SK-N-SH (cell line): ENCODE data around the gene RNFT1. TPM values are rescaled to one million over a fixed set of nuclear protein-coding genes. Genes with fewer than 3 reads are reported as not detected.
"Not testable (repeated sequence)": the region's sequence is repeated elsewhere in the genome, so short reads cannot be mapped to it uniquely, and the experiment has no call there.

Experiments
- CTCF ChIA-PET: fragments of 300-600, 350-600 bp; formaldehyde crosslinking; extraction: SDS; loops from one replicate; lab custom pipeline; 2021; lab: Yijun Ruan, JAX
- POLR2A ChIA-PET: fragments of 350-600 bp; sonication (Branson Sonifier 250); formaldehyde crosslinking; extraction: SDS; loops from one replicate; lab custom pipeline; 2020; ENCODE audit warnings: antibody characterized with exemption, inconsistent platforms; lab: Yijun Ruan, JAX
- DNase-seq: peaks from one replicate; pipeline ENCODE4 v3.0.0; 2012
- H2AFZ ChIP-seq: fragments of 200-600 bp; sonication (generic); 2 replicates; pipeline ENCODE4 v1.8.1; 2016; ENCODE audit warnings: antibody characterized with exemption, mild to moderate bottlenecking, low read depth
- H3F3A ChIP-seq: fragments of 200-600 bp; sonication (generic); replicated peaks from 2 replicates; pipeline ENCODE3; 2016; ENCODE audit warnings: antibody characterized with exemption, mild to moderate bottlenecking; ENCODE audit not compliant: insufficient read depth
- H3K27ac ChIP-seq, 2 experiments: fragments of 200-500 bp in 1 of 2; fragments of 200-600 bp in 1 of 2; sonication (Bioruptor generic) in 1 of 2; sonication (generic), shearing (Covaris generic) in 1 of 2; 2 replicates each; pipeline versions ENCODE4 v1.5.1 to v1.6.1; 2014 to 2016; ENCODE audit warnings: low read depth in 2 of 2, inconsistent platforms in 1 of 2, low read length in 1 of 2, mild to moderate bottlenecking in 1 of 2, mixed read lengths in 1 of 2
- H3K27me3 ChIP-seq: fragments of 200-600 bp; sonication (generic), shearing (Covaris generic); 2 replicates; pipeline ENCODE4 v1.6.1; 2016; ENCODE audit warnings: mixed run types; ENCODE audit not compliant: insufficient read depth
- H3K36me3 ChIP-seq, 2 experiments: fragments of 200-500 bp in 1 of 2; fragments of 200-600 bp in 1 of 2; sonication (Bioruptor generic) in 1 of 2; sonication (generic) in 1 of 2; replicated peaks in 1 of 2; 2 replicates each; pipeline versions ENCODE3 to v1.5.1; 2014 to 2016; ENCODE audit warnings: low read length in 1 of 2, mild to moderate bottlenecking in 1 of 2; ENCODE audit not compliant: insufficient read depth in 2 of 2, control insufficient read depth in 1 of 2
- H3K4me1 ChIP-seq, 2 experiments: fragments of 200-500 bp in 1 of 2; fragments of 200-600 bp in 1 of 2; sonication (Bioruptor generic) in 1 of 2; sonication (generic), shearing (Covaris generic) in 1 of 2; 2 replicates each; pipeline versions ENCODE4 v1.5.1 to v1.6.1; 2014 to 2016; ENCODE audit warnings: low read depth in 1 of 2, low read length in 1 of 2, mixed run types in 1 of 2; ENCODE audit not compliant: insufficient read depth in 2 of 2, control insufficient read depth in 1 of 2
- H3K4me2 ChIP-seq: fragments of 200-600 bp; sonication (generic), shearing (Covaris generic); 2 replicates; pipeline ENCODE4 v1.6.1; 2017; ENCODE audit warnings: mixed run types
- H3K4me3 ChIP-seq, 2 experiments: fragments of 200-500 bp in 1 of 2; fragments of 200-600 bp in 1 of 2; sonication (Bioruptor generic) in 1 of 2; sonication (generic), shearing (Covaris generic) in 1 of 2; 2 replicates each; pipeline versions ENCODE4 v1.5.1 to v1.8.1; 2014 to 2016; ENCODE audit warnings: low read depth in 2 of 2, inconsistent platforms in 1 of 2, low read length in 1 of 2, mild to moderate bottlenecking in 1 of 2, mixed read lengths in 1 of 2, moderate library complexity in 1 of 2
- H3K79me2 ChIP-seq: fragments of 200-600 bp; sonication (generic); 2 replicates; pipeline ENCODE4 v1.8.1; 2017; ENCODE audit warnings: mild to moderate bottlenecking; ENCODE audit not compliant: insufficient read depth
- H3K9ac ChIP-seq: fragments of 200-600 bp; sonication (generic); 2 replicates; pipeline ENCODE4 v1.6.1; 2017; ENCODE audit warnings: mixed run types
- H3K9me2 ChIP-seq: fragments of 200-600 bp; sonication (generic); 2 replicates; pipeline ENCODE4 v1.6.1; 2017; ENCODE audit warnings: mixed run types
- H3K9me3 ChIP-seq: fragments of 200-600 bp; sonication (generic); 2 replicates; pipeline ENCODE4 v1.6.1; 2017; ENCODE audit warnings: mixed run types, mild to moderate bottlenecking, moderate library complexity
- H4K20me1 ChIP-seq: fragments of 200-600 bp; sonication (generic); 2 replicates; pipeline ENCODE4 v1.6.1; 2017; ENCODE audit warnings: mild to moderate bottlenecking, mixed run types; ENCODE audit not compliant: insufficient read depth
- ELF1 ChIP-seq: IDR thresholded peaks from 2 replicates; pipeline ENCODE4 v1.4.0; 2012
- FOSL2 ChIP-seq: IDR thresholded peaks from 2 replicates; pipeline ENCODE4 v1.4.0; 2012; ENCODE audit warnings: low read depth, mild to moderate bottlenecking, moderate library complexity, borderline replicate concordance
- GATA2 ChIP-seq: sonication (generic); formaldehyde crosslinking; IDR thresholded peaks from 2 replicates; pipeline ENCODE4 v1.5.0; 2020; ENCODE audit warnings: mild to moderate bottlenecking, missing genetic modification reagents
- MAX ChIP-seq: IDR thresholded peaks from 2 replicates; pipeline ENCODE4 v1.4.0; 2012; ENCODE audit warnings: low read depth
- MEF2A ChIP-seq: IDR thresholded peaks from 2 replicates; pipeline ENCODE4 v1.4.0; 2012; ENCODE audit warnings: low read depth, borderline replicate concordance
- MXI1 ChIP-seq: IDR thresholded peaks from 2 replicates; pipeline ENCODE4 v1.6.1; 2012; ENCODE audit warnings: mild to moderate bottlenecking, low read depth, low read length, improper control_type of control experiment
- RAD21 ChIP-seq: IDR thresholded peaks from 2 replicates; pipeline ENCODE4 v1.6.1; 2012; ENCODE audit warnings: mild to moderate bottlenecking, low read length
- REST ChIP-seq: IDR thresholded peaks from 2 replicates; pipeline ENCODE4 v1.6.1; 2012; ENCODE audit warnings: mild to moderate bottlenecking, low read depth, low read length, moderate library complexity
- RFX5 ChIP-seq: IDR thresholded peaks from 2 replicates; pipeline ENCODE4 v1.6.1; 2012; ENCODE audit warnings: mild to moderate bottlenecking, improper control_type of control experiment, low read length
- RXRA ChIP-seq: IDR thresholded peaks from 2 replicates; pipeline ENCODE4 v1.4.0; 2012; ENCODE audit warnings: low read depth, mild to moderate bottlenecking, borderline replicate concordance
- SMC3 ChIP-seq: IDR thresholded peaks from 2 replicates; pipeline ENCODE4 v1.6.1; 2012; ENCODE audit warnings: low read depth, low read length, improper control_type of control experiment
- TEAD4 ChIP-seq: IDR thresholded peaks from 2 replicates; pipeline ENCODE4 v1.4.0; 2012; ENCODE audit warnings: mild to moderate bottlenecking, borderline replicate concordance; ENCODE audit not compliant: insufficient read depth
- USF2 ChIP-seq: fragments of 150-350 bp; IDR thresholded peaks from 2 replicates; pipeline ENCODE4 v1.6.1; 2017; ENCODE audit warnings: antibody characterized with exemption, low read length, low read depth, borderline replicate concordance
- YY1 ChIP-seq: IDR thresholded peaks from 2 replicates; pipeline ENCODE4 v1.4.0; 2012; ENCODE audit warnings: low read depth, mild to moderate bottlenecking
- WGBS: methylation state at CpG from one replicate; pipeline ENCODE4 v1.1.6; 2017; ENCODE audit warnings: low lambda C conversion rate; 5-methylcytosine and 5-hydroxymethylcytosine counted together
- polyA plus RNA-seq, 3 experiments: library from polyadenylated mRNA; depleted of rRNA; stranded (reverse); fragments of >200 nt; gene quantifications; 2 replicates each; pipeline ENCODE4 v1.2.3, GENCODE V29; 2012

RNFT1 gene
- polyA plus RNA-seq, 1 of the 3 experiments (the other 2 are of a cell fraction), result 11.8 TPM

GRCh38 chr17:59963738-59964481 lies 630 bp downstream of the RNFT1 start:
- peak overlapping the region; percentile 99 for H2AFZ ChIP-seq
- ChIA-PET POLR2A (interaction anchor here (0.5 to 1.4 kb wide), 3 partner anchors 45 to 86 kb away, joined by 3 to 5 read pairs (median 3); no protein-coding TSS in a partner anchor), CTCF (interaction anchor here (1.2 to 1.7 kb wide), 3 partner anchors 14 to 73 kb away, joined by 3 to 7 read pairs (median 6); no protein-coding TSS in a partner anchor)
- TF ChIP-seq FOSL2 (no peak), MAX (no peak), MEF2A (no peak), YY1 (no peak), SMC3 (no peak)
- peaks cover 0 to 15% of the 10 kb centered on the region in 2 experiments; a peak in 2 of 4 replicates for H3K4me1 ChIP-seq
- peak overlapping the region; percentile 84 to 93 for H3K4me3 ChIP-seq
- 3% methylated on average over 21 of the region's 21 CpGs for WGBS
- peak overlapping the region; percentile 75 for H3K9ac ChIP-seq
- 0 out of 2 replicates have a peak, but pooled peaks cover 9% of the 10 kb centered on the region for H3K79me2 ChIP-seq
- peaks cover 11% of the 10 kb centered on the region for H3F3A ChIP-seq
- no peaks in the 10 kb centered on the region for H3K9me2 ChIP-seq
- H3K27me3 ChIP-seq, result no peaks in the 10 kb centered on the region
- H3K4me2 ChIP-seq, result peak overlapping the region; percentile 85
- H4K20me1 ChIP-seq, result no peaks in the 10 kb centered on the region
- peaks cover under 1 to 11% of the 10 kb centered on the region in 2 experiments for H3K36me3 ChIP-seq
- DNase-seq, result peak; percentile 62
- H3K9me3 ChIP-seq, result no peaks in the 10 kb centered on the region
- H3K27ac ChIP-seq, result peak overlapping the region; percentile 77 to 84

GRCh38 chr17:59962739-59963318 lies 1.7 kb downstream of the RNFT1 start:
- H3K79me2 ChIP-seq, result 0 out of 2 replicates have a peak, but pooled peaks cover 9% of the 10 kb centered on the region
- no peak overlapping the region for H2AFZ ChIP-seq
- no peaks in the 10 kb centered on the region for H3K9me2 ChIP-seq
- DNase-seq, result no peak
- no peak overlapping the region for H3K9ac ChIP-seq
- peaks cover 8 to 22% of the 10 kb centered on the region in 2 experiments for H3K36me3 ChIP-seq
- H4K20me1 ChIP-seq, result no peaks in the 10 kb centered on the region
- no peaks in the 10 kb centered on the region for H3K27me3 ChIP-seq
- H3F3A ChIP-seq, result peaks cover 11% of the 10 kb centered on the region
- peaks cover 0 to 15% of the 10 kb centered on the region in 2 experiments; a peak in 2 of 4 replicates for H3K4me1 ChIP-seq
- ChIA-PET POLR2A (no interaction called here), CTCF (interaction anchor here (1.4 kb wide), 1 partner anchor 49 kb away, joined by 6 read pairs; no protein-coding TSS in a partner anchor)
- H3K4me3 ChIP-seq, result peak overlapping the region in 1 of 2 experiments; percentile 93; a peak in 1 of 4 replicates
- no peak overlapping the region for H3K27ac ChIP-seq
- no peaks in the 10 kb centered on the region for H3K9me3 ChIP-seq
- H3K4me2 ChIP-seq, result peak overlapping the region; percentile 85; the same call in 1 of the 2 replicates
- 93% methylated on average over 6 of the region's 6 CpGs for WGBS
- no peak for TF ChIP-seq TEAD4
- no peak for TF ChIP-seq RFX5
- TF ChIP-seq USF2, result no peak
- no peak for TF ChIP-seq REST
- TF ChIP-seq RAD21, result no peak
- no peak for TF ChIP-seq RXRA
- no peak for TF ChIP-seq ELF1
- TF ChIP-seq GATA2 (CRISPR knock-in tag), result no peak
- no peak for TF ChIP-seq MXI1

GRCh38 chr17:59959574-59959973 lies 5.0 kb downstream of the RNFT1 start:
- CTCF ChIA-PET, result interaction anchor here (1.1 kb wide), 1 partner anchor 77 kb away, joined by 5 read pairs; no protein-coding TSS in a partner anchor
- POLR2A ChIA-PET, result not testable (repeated sequence)
- WGBS, result 92% methylated on average over 8 of the region's 8 CpGs

More at GRCh38 chr17:59959574-59959973, 5.0 kb downstream of the RNFT1 start:
- H4K20me1 ChIP-seq, H3K79me2 ChIP-seq, DNase-seq, H3K9ac ChIP-seq, H3K9me3 ChIP-seq, H3K9me2 ChIP-seq, H3K4me2 ChIP-seq, H3K27me3 ChIP-seq, H3K27ac ChIP-seq, H3K4me3 ChIP-seq, H2AFZ ChIP-seq: not testable (repeated sequence)
- Histone ChIP-seq H3K36me3 (peaks cover 34 to 38% of the 10 kb centered on the region in 2 experiments), H3F3A (peaks cover 14% of the 10 kb centered on the region), H3K4me1 (peaks cover 0 to 11% of the 10 kb centered on the region in 2 experiments; a peak in 2 of 4 replicates)
